HG03196 (cell line): ENCODE results near the gene NTN1.

Source experiments
- ATAC-seq: cut with Tn5 transposase; IDR thresholded peaks from one replicate; pipeline ENCODE4 v1.9.1; 2021; ENCODE audit not compliant: unreplicated experiment

Gene NTN1

GRCh38 chr17:9228408-9229159, 207.3 kb downstream of the NTN1 start:
- ATAC-seq: no peak

GRCh38 chr17:9229160-9229825, 208.0 kb downstream of the NTN1 start:
- no peak for ATAC-seq

GRCh38 chr17:9229826-9230201, 208.5 kb downstream of the NTN1 start:
- no peak for ATAC-seq

GRCh38 chr17:9230346-9230745, 209.0 kb downstream of the NTN1 start:
- no peak for ATAC-seq

- no peak for ATAC-seq
Observed at GRCh38 chr17:9230861-9231260, 209.6 kb downstream of the NTN1 start.

GRCh38 chr17:9231449-9232154, 210.3 kb downstream of the NTN1 start:
- ATAC-seq: no peak

GRCh38 chr17:9232155-9232475, 210.8 kb downstream of the NTN1 start:
- no peak for ATAC-seq

GRCh38 chr17:9232591-9233270, 211.4 kb downstream of the NTN1 start:
- no peak for ATAC-seq

- ATAC-seq: no peak
Observed at GRCh38 chr17:9233271-9233599, 211.9 kb downstream of the NTN1 start.

- no peak for ATAC-seq
Observed at GRCh38 chr17:9233761-9234160, 212.5 kb downstream of the NTN1 start.

- no peak for ATAC-seq
Observed at GRCh38 chr17:9234389-9234945, 213.2 kb downstream of the NTN1 start.

- no peak for ATAC-seq
Observed at GRCh38 chr17:9235346-9235745, 214.0 kb downstream of the NTN1 start.

GRCh38 chr17:9236286-9237052, 215.2 kb downstream of the NTN1 start:
- no peak for ATAC-seq

GRCh38 chr17:9237053-9237410, 215.7 kb downstream of the NTN1 start:
- ATAC-seq: no peak

GRCh38 chr17:9237661-9238301, 216.5 kb downstream of the NTN1 start:
- no peak for ATAC-seq

- ATAC-seq: no peak
Observed at GRCh38 chr17:9238340-9239245, 217.3 kb downstream of the NTN1 start.

GRCh38 chr17:9239246-9239792, 218.0 kb downstream of the NTN1 start:
- no peak for ATAC-seq

GRCh38 chr17:9239793-9240658, 218.7 kb downstream of the NTN1 start:
- no peak for ATAC-seq
